ENCODE measurements around the gene ART4. TPM values are rescaled to one million over a fixed set of nuclear protein-coding genes. Genes with fewer than 3 reads are reported as not detected.

The ART4 gene, protein sequence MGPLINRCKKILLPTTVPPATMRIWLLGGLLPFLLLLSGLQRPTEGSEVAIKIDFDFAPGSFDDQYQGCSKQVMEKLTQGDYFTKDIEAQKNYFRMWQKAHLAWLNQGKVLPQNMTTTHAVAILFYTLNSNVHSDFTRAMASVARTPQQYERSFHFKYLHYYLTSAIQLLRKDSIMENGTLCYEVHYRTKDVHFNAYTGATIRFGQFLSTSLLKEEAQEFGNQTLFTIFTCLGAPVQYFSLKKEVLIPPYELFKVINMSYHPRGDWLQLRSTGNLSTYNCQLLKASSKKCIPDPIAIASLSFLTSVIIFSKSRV
- total RNA-seq: 0.24 TPM in 1 of 2 replicates, not detected in the other

DNA sequence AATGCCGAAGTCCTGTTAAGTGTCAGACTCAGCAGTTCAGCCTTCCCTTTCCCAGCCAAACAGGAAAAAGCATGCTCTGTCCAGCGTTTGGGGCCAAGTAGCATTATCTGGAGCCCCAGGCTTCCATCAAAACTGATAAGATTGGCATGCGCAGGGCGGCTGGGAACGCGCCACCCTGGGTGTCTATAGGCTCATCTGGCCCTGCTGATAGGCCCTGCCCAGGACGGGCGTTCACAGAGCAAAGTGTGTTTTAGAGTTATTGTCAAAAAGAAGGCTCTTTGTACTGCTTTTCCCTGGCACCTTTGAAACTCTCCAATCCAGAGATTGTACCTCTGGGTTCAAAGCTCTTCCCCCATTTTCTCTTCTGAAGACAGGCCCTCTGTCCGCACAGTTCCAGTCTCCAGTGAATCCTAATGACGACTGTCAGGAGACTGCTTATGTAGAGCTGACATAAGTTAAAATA, at the start of gene ART4:
TSS of gene ART4 (minus strand) at position 102 of the 463 bp plus-strand sequence. CDS start 413 bp downstream, outside the sequence.

GRCh38 chr12:14885718-14886221, 42.4 kb upstream of the ART4 start, which contains the start of gene MGP:
TSS of gene MGP (minus strand) at chr12:14885854. CDS start at chr12:14885791, 63 bp downstream.

GRCh38 chr12:14814014-14814413, 29.3 kb downstream of the ART4 start, which contains the start of gene SMCO3:
TSS of gene SMCO3 (minus strand) at chr12:14814182. CDS start at chr12:14806680, 7,502 bp downstream.

GRCh38 chr12:14803011-14803829, 40.1 kb downstream of the ART4 start, which contains the start of the genes C12orf60 and WBP11:
TSS of gene C12orf60 (plus strand) at chr12:14803670. CDS start at chr12:14822936, 19,266 bp downstream.
TSS of gene WBP11 (minus strand) at chr12:14803478. CDS start at chr12:14801383, 2,095 bp downstream.

Other genes with a start within 250 kb of the ART4 start
- gene GUCY2C, start 146.9 kb downstream of the ART4 start, total RNA-seq: not detected in 2 replicates
- 3.9 and 10.2 TPM in 2 replicates for gene WBP11, start 40.0 kb downstream of the ART4 start, total RNA-seq
- 2.6 and 2.7 TPM in 2 replicates for gene C12orf60, start 39.9 kb downstream of the ART4 start, total RNA-seq
- gene SMCO3, start 29.3 kb downstream of the ART4 start, total RNA-seq: not detected in 2 replicates
- under 0.01 TPM in 1 of 2 replicates, not detected in the other for gene MGP, start 42.3 kb upstream of the ART4 start, total RNA-seq
- gene ERP27, start 95.0 kb upstream of the ART4 start, total RNA-seq: 0.96 TPM in 1 of 2 replicates, not detected in the other
- gene ARHGDIB, start 118.1 kb upstream of the ART4 start, total RNA-seq: 0.85 and 3.6 TPM in 2 replicates
- not detected in 2 replicates for gene PDE6H, start 129.5 kb upstream of the ART4 start, total RNA-seq